Stomach (tissue), 9 donors: ENCODE measurements around the gene THAP7. TPM values are rescaled to one million over a fixed set of nuclear protein-coding genes. Genes with fewer than 3 reads are reported as not detected.

ENCODE experiments used
- DNase-seq, 2 donors: peaks; one replicate each; pipeline versions ENCODE4 v3.0.0 to v3.0.0-alpha.2; 2013 to 2019
- H3K27ac ChIP-seq, 5 donors: fragments of 200-600 bp in 4 of 5; sonication (generic) in 4 of 5; one replicate each; pipeline ENCODE4 v1.5.1; 2013 to 2019; ENCODE audit warnings: mild to moderate bottlenecking in 1 of 5, moderate library complexity in 1 of 5
- H3K27me3 ChIP-seq, 3 donors: fragments of 200-600 bp; sonication (generic); one replicate each; pipeline ENCODE4 v1.5.1; 2017 to 2019; ENCODE audit warnings: mixed run types in 1 of 3
- H3K36me3 ChIP-seq, 4 donors: fragments of 200-600 bp; sonication (generic); 1 replicate in 3 of 4; 2 replicates in 1 of 4; pipeline ENCODE4 v1.5.1; 2016 to 2019
- H3K4me1 ChIP-seq, 4 donors: fragments of 200-600 bp; sonication (generic); one replicate each; pipeline ENCODE4 v1.5.1; 2016 to 2019
- H3K4me3 ChIP-seq, 4 donors: fragments of 200-600 bp; sonication (generic) in 3 of 4; one replicate each; pipeline ENCODE4 v1.5.1; 2016 to 2019; ENCODE audit warnings: mild to moderate bottlenecking in 1 of 4
- H3K9me3 ChIP-seq, 4 donors: fragments of 200-600 bp; sonication (generic); one replicate each; pipeline ENCODE4 v1.5.1; 2016 to 2019
- EP300 ChIP-seq: sonication (generic); formaldehyde crosslinking; IDR thresholded peaks from one replicate; pipeline ENCODE4 v1.6.1; 2017; ENCODE audit warnings: antibody characterized with exemption
- POLR2A ChIP-seq, 4 donors: fragments of 450-650 bp; IDR thresholded peaks; one replicate each; pipeline ENCODE4 v1.6.1; 2016; ENCODE audit warnings: antibody characterized with exemption in 4 of 4, control low read depth in 2 of 4, mild to moderate bottlenecking in 1 of 4, moderate library complexity in 1 of 4
- POLR2AphosphoS5 ChIP-seq, 3 donors: sonication (generic); formaldehyde crosslinking; IDR thresholded peaks; one replicate each; pipeline ENCODE4 v1.6.1; 2016; ENCODE audit warnings: antibody characterized with exemption in 3 of 3
- WGBS, 5 donors: extraction: QIAGEN DNeasy Blood & Tissue Kit in 3 of 5; methylation state at CpG; one replicate each; pipeline versions ENCODE4 v1.1.5 to v1.1.7; 2013 to 2018; 5-methylcytosine and 5-hydroxymethylcytosine counted together
- intact Hi-C: fragments of 100-400 bp; cut with DNase I; formaldehyde crosslinking; loops from one replicate; pipeline ENCODE4 v1.15.1; 2023; ENCODE audit warnings: low total_unique reads
- polyA plus RNA-seq, 3 donors: library from polyadenylated mRNA; stranded (reverse); fragments of 200-250 nt; gene quantifications; one replicate each; pipeline ENCODE4 v1.2.3, GENCODE V29; 2013
- total RNA-seq, 5 donors: library from RNA; depleted of rRNA; stranded (reverse); fragments of >200 nt; gene quantifications; one replicate each; pipeline versions ENCODE4 v1.1.0 to v1.2.3, GENCODE V29; 2014 to 2016
- TF ChIP-seq, protein P1 (sequence below), 7 experiments: fragments of 450-650 bp in 4 of 7; fragments of 200-600 bp in 3 of 7; sonication (generic) in 3 of 7; IDR thresholded peaks; one replicate each; pipeline ENCODE4 v1.5.1; 2016 to 2019; ENCODE audit warnings: antibody characterized with exemption in 7 of 7, control low read depth in 2 of 7, mild to moderate bottlenecking in 1 of 7
- donor health status: healthy with polysubstance abuse.
- donor health status: Bipolar disorder and iron deficiency.
- donor health status: healthy.

Gene THAP7
- total and polyA plus RNA-seq, 8 donors = 5.8 to 57.2 (median 42.1) TPM

DNA sequence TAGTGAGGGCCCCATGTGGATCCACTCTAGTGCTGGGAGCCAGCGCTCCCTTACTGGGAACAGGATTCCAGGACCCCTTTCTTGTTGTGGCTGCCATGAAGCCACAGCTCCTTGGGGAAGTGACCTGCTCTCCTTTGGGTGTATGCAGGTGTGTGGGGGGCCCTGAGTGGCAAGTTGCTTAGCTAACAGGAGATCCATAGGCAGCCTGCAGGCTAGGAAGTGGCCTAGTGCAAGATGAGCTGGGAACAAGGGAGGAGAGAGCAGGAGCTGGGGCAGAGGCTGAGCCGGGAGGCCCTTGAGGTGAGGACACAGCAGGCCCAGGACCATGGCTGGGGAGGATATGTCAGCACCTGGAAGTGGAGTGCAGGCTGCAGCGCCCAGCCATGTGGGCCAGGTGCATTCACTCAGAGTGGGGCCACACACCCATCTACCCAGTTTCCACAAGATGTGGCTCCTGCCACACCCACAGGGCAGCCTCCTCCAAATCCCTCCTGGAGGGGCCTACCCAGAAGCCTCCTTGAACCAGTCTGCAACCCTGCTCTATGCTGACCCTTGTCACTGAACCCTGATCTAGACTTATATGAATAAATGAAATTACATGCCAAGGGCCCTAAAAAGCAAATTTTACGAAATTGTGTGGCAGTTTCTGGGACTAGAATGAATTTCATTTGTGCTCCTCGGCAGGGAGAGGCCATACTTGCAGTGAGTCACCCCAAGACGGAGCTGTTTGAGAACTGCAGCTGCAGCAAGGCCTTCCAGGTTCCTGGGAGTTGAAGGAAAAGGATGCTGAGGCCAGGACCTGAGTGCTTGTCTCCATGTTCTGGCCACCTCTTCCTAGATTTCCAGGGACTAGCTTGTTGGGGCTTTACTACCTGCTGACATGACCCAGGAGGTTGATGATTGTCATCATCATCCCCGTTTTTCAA lies 3.2 kb downstream of the THAP7 start:
- Histone ChIP-seq H3K4me3 (no peak overlapping the region), H3K4me1 (peaks cover 33 to 44% (median 40%) of the 10 kb centered on the region in 4 donors), H3K9me3 (no peaks in the 10 kb centered on the region), H3K36me3 (peaks cover 16 to 68% (median 67%) of the 10 kb centered on the region in 4 donors), H3K27me3 (no peaks in the 10 kb centered on the region), H3K27ac (no peak overlapping the region)
- intact Hi-C loops = no loop called here
- no peak for TF ChIP-seq EP300
- TF ChIP-seq POLR2AphosphoS5 (IDR thresholded peaks at IDR 0.05) = no peak
- TF ChIP-seq, protein P1, sequence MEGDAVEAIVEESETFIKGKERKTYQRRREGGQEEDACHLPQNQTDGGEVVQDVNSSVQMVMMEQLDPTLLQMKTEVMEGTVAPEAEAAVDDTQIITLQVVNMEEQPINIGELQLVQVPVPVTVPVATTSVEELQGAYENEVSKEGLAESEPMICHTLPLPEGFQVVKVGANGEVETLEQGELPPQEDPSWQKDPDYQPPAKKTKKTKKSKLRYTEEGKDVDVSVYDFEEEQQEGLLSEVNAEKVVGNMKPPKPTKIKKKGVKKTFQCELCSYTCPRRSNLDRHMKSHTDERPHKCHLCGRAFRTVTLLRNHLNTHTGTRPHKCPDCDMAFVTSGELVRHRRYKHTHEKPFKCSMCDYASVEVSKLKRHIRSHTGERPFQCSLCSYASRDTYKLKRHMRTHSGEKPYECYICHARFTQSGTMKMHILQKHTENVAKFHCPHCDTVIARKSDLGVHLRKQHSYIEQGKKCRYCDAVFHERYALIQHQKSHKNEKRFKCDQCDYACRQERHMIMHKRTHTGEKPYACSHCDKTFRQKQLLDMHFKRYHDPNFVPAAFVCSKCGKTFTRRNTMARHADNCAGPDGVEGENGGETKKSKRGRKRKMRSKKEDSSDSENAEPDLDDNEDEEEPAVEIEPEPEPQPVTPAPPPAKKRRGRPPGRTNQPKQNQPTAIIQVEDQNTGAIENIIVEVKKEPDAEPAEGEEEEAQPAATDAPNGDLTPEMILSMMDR (IDR thresholded peaks at IDR 0.05) = no peak
- no peak for TF ChIP-seq POLR2A (IDR thresholded peaks at IDR 0.05)
- no peak for DNase-seq
- 64 to 76% (median 64%) methylated on average over 6 to 7 of the region's 7 CpGs for WGBS, 5 donors

DNA sequence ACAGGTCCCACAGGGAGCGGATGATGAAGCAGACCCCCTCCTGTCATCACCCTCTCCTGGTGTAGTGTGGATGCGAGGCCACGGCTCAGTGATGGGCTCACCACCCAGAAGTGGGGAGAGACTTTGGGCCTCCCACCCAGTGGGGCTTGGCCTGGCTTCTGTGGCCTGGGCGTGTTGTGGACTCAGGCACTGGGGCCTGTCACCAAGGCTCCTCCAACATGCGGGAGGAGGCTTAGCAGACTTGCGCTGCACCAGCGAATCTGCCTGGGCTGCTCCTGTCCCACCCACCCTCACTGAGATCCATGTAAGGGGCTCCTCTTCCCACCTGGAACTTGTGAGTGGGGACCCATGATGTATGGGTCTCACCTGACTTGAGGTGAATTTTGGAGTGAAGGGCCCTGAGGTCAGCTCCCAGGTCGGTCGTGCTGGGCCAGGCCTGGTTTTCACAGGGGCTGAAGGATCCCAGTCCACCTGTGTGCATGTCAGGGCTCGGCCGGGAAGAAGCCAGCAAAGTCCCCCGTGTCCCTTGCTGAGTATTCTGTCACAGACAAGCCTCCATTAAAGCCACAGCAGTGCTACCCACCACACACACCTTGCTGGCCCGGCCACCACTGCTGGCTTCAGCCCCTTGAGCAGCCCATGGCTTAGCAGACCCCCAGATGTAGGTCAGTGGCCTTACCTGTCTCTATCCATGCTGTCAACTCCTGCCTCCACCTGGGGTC lies 4.2 kb downstream of the THAP7 start:
- Histone ChIP-seq H3K4me1 (peaks cover 23 to 35% (median 30%) of the 10 kb centered on the region in 4 donors), H3K27me3 (no peaks in the 10 kb centered on the region), H3K36me3 (peaks cover 21 to 78% (median 77%) of the 10 kb centered on the region in 4 donors), H3K9me3 (no peaks in the 10 kb centered on the region), H3K27ac (no peak overlapping the region), H3K4me3 (no peak overlapping the region)
- DNase-seq = no peak
- intact Hi-C loops = no loop called here
- WGBS, 5 donors = 77 to 84% (median 80%) methylated on average over 5 to 13 of the region's 13 CpGs
- TF ChIP-seq, protein P1 (IDR thresholded peaks at IDR 0.05) = no peak
- TF ChIP-seq POLR2A (IDR thresholded peaks at IDR 0.05) (no peak), EP300 (no peak), POLR2AphosphoS5 (IDR thresholded peaks at IDR 0.05) (no peak)

DNA sequence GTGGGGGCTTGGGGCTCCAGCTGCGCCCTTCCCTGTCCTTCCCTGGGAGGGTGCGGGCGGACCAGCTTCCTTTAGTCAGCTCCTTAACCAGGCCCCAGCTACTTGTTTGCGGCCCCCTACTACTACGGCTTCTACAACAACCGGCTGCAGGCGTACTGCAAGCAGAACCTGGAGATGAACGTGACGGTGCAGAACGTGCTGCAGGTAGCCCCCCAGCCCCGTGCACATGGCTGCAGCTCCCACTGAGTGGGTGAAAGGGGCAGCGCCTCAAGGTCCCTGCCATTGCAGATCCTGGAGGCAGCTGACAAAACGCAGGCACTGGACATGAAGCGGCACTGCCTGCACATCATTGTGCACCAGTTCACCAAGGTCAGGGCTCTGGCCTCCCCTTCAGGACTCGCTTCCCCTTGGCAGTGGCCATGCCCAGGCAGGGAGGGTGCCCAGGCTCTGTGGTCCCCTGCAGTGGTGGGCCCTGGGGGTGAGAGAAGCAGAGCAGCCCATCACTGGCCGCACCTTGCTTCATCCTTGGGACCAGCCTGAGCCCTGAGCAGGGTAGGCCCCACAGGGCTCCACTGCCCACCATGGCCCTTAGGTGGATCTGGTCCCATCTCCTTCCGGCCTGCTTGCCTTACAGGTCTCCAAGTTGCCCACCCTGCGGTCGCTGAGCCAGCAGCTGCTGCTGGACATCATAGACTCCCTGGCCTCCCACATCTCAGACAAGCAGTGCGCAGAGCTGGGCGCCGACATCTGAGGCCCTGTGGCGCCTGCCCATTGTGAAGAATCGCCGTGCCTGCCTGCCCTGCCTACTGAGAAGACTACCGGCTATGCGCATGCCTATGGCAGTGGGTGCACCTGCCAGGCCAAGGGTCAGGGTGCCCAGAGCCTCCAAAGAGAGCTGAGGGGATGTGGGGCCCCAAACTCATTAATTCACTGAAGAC lies 5.1 kb downstream of the THAP7 start:
- H3K4me1 ChIP-seq = peaks cover 22 to 34% (median 28%) of the 10 kb centered on the region in 4 donors
- H3K27me3 ChIP-seq = no peaks in the 10 kb centered on the region
- no peak for TF ChIP-seq EP300
- TF ChIP-seq POLR2A (IDR thresholded peaks at IDR 0.05) = no peak
- no peak for TF ChIP-seq POLR2AphosphoS5 (IDR thresholded peaks at IDR 0.05)
- TF ChIP-seq, protein P1 (IDR thresholded peaks at IDR 0.05) = no peak
- peaks cover 29 to 86% (median 85%) of the 10 kb centered on the region in 4 donors for H3K36me3 ChIP-seq
- intact Hi-C loops = no loop called here
- no peak overlapping the region for H3K4me3 ChIP-seq
- WGBS, 5 donors = 81 to 91% (median 87%) methylated on average over 15 to 27 of the region's 27 CpGs
- H3K27ac ChIP-seq = no peak overlapping the region
- no peaks in the 10 kb centered on the region for H3K9me3 ChIP-seq
- DNase-seq = no peak
